Measurements from ENCODE around the gene HTRA1.

Gene HTRA1

DNA sequence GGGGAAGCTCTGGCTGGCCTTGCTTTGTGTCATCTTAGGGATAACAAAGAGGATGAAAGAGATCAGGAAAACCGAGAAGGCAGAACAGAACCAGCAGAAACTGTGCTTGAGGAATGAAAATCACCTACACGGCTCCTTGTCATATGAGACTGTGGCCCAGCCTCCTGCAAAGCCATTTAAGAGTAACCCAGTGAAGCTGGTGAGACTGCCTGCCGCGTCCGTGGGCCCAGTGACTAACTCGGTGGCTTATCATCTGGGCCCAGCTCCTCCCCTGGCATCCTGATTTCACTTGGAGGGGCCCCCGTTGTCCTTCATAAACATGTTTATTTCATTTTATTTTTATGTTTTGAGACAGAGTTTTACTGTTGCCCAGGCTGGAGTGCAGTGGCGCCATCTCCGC, 30.7 kb downstream of the HTRA1 start:
- H3K9me3 ChIP-seq (ENCODE audit: low read length): no peaks in the 10 kb centered on the region
- TF ChIP-seq, protein P1, sequence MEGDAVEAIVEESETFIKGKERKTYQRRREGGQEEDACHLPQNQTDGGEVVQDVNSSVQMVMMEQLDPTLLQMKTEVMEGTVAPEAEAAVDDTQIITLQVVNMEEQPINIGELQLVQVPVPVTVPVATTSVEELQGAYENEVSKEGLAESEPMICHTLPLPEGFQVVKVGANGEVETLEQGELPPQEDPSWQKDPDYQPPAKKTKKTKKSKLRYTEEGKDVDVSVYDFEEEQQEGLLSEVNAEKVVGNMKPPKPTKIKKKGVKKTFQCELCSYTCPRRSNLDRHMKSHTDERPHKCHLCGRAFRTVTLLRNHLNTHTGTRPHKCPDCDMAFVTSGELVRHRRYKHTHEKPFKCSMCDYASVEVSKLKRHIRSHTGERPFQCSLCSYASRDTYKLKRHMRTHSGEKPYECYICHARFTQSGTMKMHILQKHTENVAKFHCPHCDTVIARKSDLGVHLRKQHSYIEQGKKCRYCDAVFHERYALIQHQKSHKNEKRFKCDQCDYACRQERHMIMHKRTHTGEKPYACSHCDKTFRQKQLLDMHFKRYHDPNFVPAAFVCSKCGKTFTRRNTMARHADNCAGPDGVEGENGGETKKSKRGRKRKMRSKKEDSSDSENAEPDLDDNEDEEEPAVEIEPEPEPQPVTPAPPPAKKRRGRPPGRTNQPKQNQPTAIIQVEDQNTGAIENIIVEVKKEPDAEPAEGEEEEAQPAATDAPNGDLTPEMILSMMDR (IDR thresholded peaks at IDR 0.05; ENCODE audit: low read length): no peak
- no peak for TF ChIP-seq EZH2 (IDR thresholded peaks at IDR 0.05; ENCODE audit: borderline replicate concordance, low read length)
- H3K27ac ChIP-seq (ENCODE audit: low read depth, low read length, poor library complexity, severe bottlenecking): no peak overlapping the region
- H3K79me2 ChIP-seq (ENCODE audit: insufficient read depth, low read length): no peaks in the 10 kb centered on the region
- no peaks in the 10 kb centered on the region; the same call in 1 of the 2 replicates for H3K27me3 ChIP-seq (ENCODE audit: insufficient read depth, low read length)
- no peaks in the 10 kb centered on the region for H3K36me3 ChIP-seq (ENCODE audit: insufficient read depth, low read length)
- no peaks in the 10 kb centered on the region for H4K20me1 ChIP-seq (ENCODE audit: insufficient read depth, low read length)
- no peaks in the 10 kb centered on the region for H3F3A ChIP-seq (ENCODE audit: insufficient read depth, low read length)
- no peak overlapping the region for H2AFZ ChIP-seq (ENCODE audit: low read length)
- H3K4me2 ChIP-seq (ENCODE audit: low read length): no peak overlapping the region
- no peaks in the 10 kb centered on the region for H3K9me2 ChIP-seq (ENCODE audit: low read depth, low read length)
- no peaks in the 10 kb centered on the region for H3K4me1 ChIP-seq (ENCODE audit: insufficient read depth, low read length, severe bottlenecking)
- no peak overlapping the region for H3K4me3 ChIP-seq (ENCODE audit: low read depth, low read length, poor library complexity, severe bottlenecking)
- H3K9ac ChIP-seq (ENCODE audit: low read length): no peak overlapping the region

- H3K9me3 ChIP-seq (ENCODE audit: low read length): no peaks in the 10 kb centered on the region
- no peak overlapping the region for H3K4me3 ChIP-seq (ENCODE audit: low read depth, low read length, poor library complexity, severe bottlenecking)
- no peak for TF ChIP-seq EZH2 (IDR thresholded peaks at IDR 0.05; ENCODE audit: borderline replicate concordance, low read length)
- TF ChIP-seq, protein P1 (IDR thresholded peaks at IDR 0.05; ENCODE audit: low read length): no peak
- no peaks in the 10 kb centered on the region for H3K9me2 ChIP-seq (ENCODE audit: low read depth, low read length)
- no peak overlapping the region for H3K4me2 ChIP-seq (ENCODE audit: low read length)
- no peaks in the 10 kb centered on the region for H3K36me3 ChIP-seq (ENCODE audit: insufficient read depth, low read length)
- no peak overlapping the region for H3K27ac ChIP-seq (ENCODE audit: low read depth, low read length, poor library complexity, severe bottlenecking)
- no peaks in the 10 kb centered on the region for H3F3A ChIP-seq (ENCODE audit: insufficient read depth, low read length)
- no peaks in the 10 kb centered on the region for H3K4me1 ChIP-seq (ENCODE audit: insufficient read depth, low read length, severe bottlenecking)
- no peak overlapping the region for H3K9ac ChIP-seq (ENCODE audit: low read length)
- no peaks in the 10 kb centered on the region for H4K20me1 ChIP-seq (ENCODE audit: insufficient read depth, low read length)
- no peak overlapping the region for H2AFZ ChIP-seq (ENCODE audit: low read length)
- H3K79me2 ChIP-seq (ENCODE audit: insufficient read depth, low read length): no peaks in the 10 kb centered on the region
- H3K27me3 ChIP-seq (ENCODE audit: insufficient read depth, low read length): no peaks in the 10 kb centered on the region; the same call in 1 of the 2 replicates
These were observed 31.7 kb downstream of the HTRA1 start for GRCh38 chr10:122492999-122493481.

GRCh38 chr10:122493761-122494160, 32.4 kb downstream of the HTRA1 start:
- H3K9me2 ChIP-seq (ENCODE audit: low read depth, low read length): no peaks in the 10 kb centered on the region
- no peaks in the 10 kb centered on the region for H3F3A ChIP-seq (ENCODE audit: insufficient read depth, low read length)
- no peaks in the 10 kb centered on the region for H3K4me1 ChIP-seq (ENCODE audit: insufficient read depth, low read length, severe bottlenecking)
- no peak overlapping the region for H3K9ac ChIP-seq (ENCODE audit: low read length)
- H3K27ac ChIP-seq (ENCODE audit: low read depth, low read length, poor library complexity, severe bottlenecking): no peak overlapping the region
- H3K79me2 ChIP-seq (ENCODE audit: insufficient read depth, low read length): no peaks in the 10 kb centered on the region
- TF ChIP-seq, protein P1 (IDR thresholded peaks at IDR 0.05; ENCODE audit: low read length): no peak
- TF ChIP-seq EZH2 (IDR thresholded peaks at IDR 0.05; ENCODE audit: borderline replicate concordance, low read length): no peak
- H3K4me3 ChIP-seq (ENCODE audit: low read depth, low read length, poor library complexity, severe bottlenecking): no peak overlapping the region
- H3K27me3 ChIP-seq (ENCODE audit: insufficient read depth, low read length): no peaks in the 10 kb centered on the region; the same call in 1 of the 2 replicates
- no peak overlapping the region for H2AFZ ChIP-seq (ENCODE audit: low read length)
- no peaks in the 10 kb centered on the region for H3K9me3 ChIP-seq (ENCODE audit: low read length)
- H3K4me2 ChIP-seq (ENCODE audit: low read length): no peak overlapping the region
- H4K20me1 ChIP-seq (ENCODE audit: insufficient read depth, low read length): no peaks in the 10 kb centered on the region
- no peaks in the 10 kb centered on the region for H3K36me3 ChIP-seq (ENCODE audit: insufficient read depth, low read length)
